Testis (tissue), 3 donors: ENCODE measurements around the gene ENTREP3. TPM values are rescaled to one million over a fixed set of nuclear protein-coding genes. Genes with fewer than 3 reads are reported as not detected.
"Not testable (repeated sequence)": the region's sequence is repeated elsewhere in the genome, so short reads cannot be mapped to it uniquely, and the experiment has no call there.

ENCODE experiments used
- DNase-seq: peaks from one replicate; pipeline ENCODE4 v3.0.0-alpha.2; 2019
- H3K27ac ChIP-seq, 2 donors: fragments of 200-600 bp; sonication (generic); one replicate each; pipeline ENCODE4 v1.5.1; 2019
- H3K27me3 ChIP-seq: fragments of 200-600 bp; sonication (generic); one replicate; pipeline ENCODE4 v1.5.1; 2019
- H3K36me3 ChIP-seq: fragments of 200-600 bp; sonication (generic); one replicate; pipeline ENCODE4 v1.5.1; 2017; ENCODE audit warnings: low read depth; ENCODE audit errors: missing control alignments
- H3K4me1 ChIP-seq: fragments of 200-600 bp; sonication (generic); one replicate; pipeline ENCODE4 v1.5.1; 2019
- H3K4me3 ChIP-seq, 2 donors: fragments of 200-600 bp; sonication (generic); one replicate each; pipeline ENCODE4 v1.5.1; 2017 to 2019
- H3K9me3 ChIP-seq: fragments of 200-600 bp; sonication (generic); one replicate; pipeline ENCODE4 v1.5.1; 2017
- POLR2A ChIP-seq: fragments of 450-650 bp; IDR thresholded peaks from one replicate; pipeline ENCODE4 v1.6.1; 2017; ENCODE audit warnings: antibody characterized with exemption, mild to moderate bottlenecking, moderate library complexity
- WGBS, 2 donors: methylation state at CpG; one replicate each; pipeline ENCODE4 v1.1.5; 2018; 5-methylcytosine and 5-hydroxymethylcytosine counted together
- intact Hi-C: fragments of 100-400 bp; cut with DNase I; formaldehyde crosslinking; loops from one replicate; pipeline ENCODE4 v1.15.1; 2023; ENCODE audit warnings: low total_unique reads
- polyA plus RNA-seq: library from polyadenylated mRNA; stranded (reverse); fragments of 350-450 nt; fragmentation: Illumina TruSeq; extraction: RNeasy Lipid Tissue Mini Kit (QIAGEN cat#74804); gene quantifications from one replicate; pipeline ENCODE4 v1.2.3, GENCODE V29; 2014; ENCODE audit warnings: low read depth, low replicate concordance; ENCODE audit not compliant: insufficient read depth
- total RNA-seq, 2 donors: library from RNA; depleted of rRNA; stranded (reverse); fragments of >200 nt; gene quantifications; one replicate each; pipeline ENCODE4 v1.2.3, GENCODE V29; 2016
- TF ChIP-seq, protein P1 (sequence below), 3 experiments: fragments of 450-650 bp in 2 of 3; fragments of 200-600 bp in 1 of 3; sonication (generic) in 1 of 3; IDR thresholded peaks; one replicate each; pipeline ENCODE4 v1.5.1; 2016 to 2019; ENCODE audit warnings: antibody characterized with exemption in 3 of 3, mild to moderate bottlenecking in 2 of 3, moderate library complexity in 1 of 3

ENTREP3 gene
- total and polyA plus RNA-seq, 3 donors from 2014 or later: 14.3 to 27.9 (median 15.8) TPM

DNA sequence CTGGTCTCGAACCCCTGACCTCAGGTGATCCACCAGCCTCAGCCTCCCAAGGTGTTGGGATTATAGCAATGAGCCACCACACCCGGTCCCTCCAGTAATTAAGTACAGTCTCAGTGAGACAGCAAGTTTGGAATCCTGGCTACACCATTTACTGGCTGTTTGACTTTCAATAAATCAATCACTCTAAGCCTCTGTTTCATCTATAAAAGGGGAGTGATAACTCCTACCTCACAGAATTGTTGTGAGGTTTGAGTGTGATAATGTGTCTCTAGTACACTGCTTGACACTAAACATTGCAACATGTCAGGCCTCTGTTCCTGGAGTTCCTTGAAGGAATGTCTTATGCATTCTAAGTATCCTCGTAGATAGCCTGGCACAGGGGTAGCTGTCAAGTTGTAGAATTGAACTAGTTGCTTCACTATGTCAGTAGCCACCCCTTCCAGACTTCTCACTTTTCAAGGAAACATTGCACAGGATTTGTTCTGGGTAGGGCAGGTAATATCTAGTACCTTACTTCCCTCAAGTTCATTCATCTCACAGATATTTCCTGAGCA, 12.4 kb downstream of the ENTREP3 start:
- DNase-seq: no peak
- no peak for TF ChIP-seq POLR2A
- TF ChIP-seq, protein P1, sequence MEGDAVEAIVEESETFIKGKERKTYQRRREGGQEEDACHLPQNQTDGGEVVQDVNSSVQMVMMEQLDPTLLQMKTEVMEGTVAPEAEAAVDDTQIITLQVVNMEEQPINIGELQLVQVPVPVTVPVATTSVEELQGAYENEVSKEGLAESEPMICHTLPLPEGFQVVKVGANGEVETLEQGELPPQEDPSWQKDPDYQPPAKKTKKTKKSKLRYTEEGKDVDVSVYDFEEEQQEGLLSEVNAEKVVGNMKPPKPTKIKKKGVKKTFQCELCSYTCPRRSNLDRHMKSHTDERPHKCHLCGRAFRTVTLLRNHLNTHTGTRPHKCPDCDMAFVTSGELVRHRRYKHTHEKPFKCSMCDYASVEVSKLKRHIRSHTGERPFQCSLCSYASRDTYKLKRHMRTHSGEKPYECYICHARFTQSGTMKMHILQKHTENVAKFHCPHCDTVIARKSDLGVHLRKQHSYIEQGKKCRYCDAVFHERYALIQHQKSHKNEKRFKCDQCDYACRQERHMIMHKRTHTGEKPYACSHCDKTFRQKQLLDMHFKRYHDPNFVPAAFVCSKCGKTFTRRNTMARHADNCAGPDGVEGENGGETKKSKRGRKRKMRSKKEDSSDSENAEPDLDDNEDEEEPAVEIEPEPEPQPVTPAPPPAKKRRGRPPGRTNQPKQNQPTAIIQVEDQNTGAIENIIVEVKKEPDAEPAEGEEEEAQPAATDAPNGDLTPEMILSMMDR (IDR thresholded peaks at IDR 0.05): no peak
- H3K4me1 ChIP-seq: peaks cover 8% of the 10 kb centered on the region
- H3K4me3 ChIP-seq: no peak overlapping the region
- H3K9me3 ChIP-seq: no peaks in the 10 kb centered on the region
- H3K27ac ChIP-seq: peak overlapping the region in 1 of 2 donors; percentile 94
- no peaks in the 10 kb centered on the region for H3K27me3 ChIP-seq
- intact Hi-C loops: no loop called here
- no peaks in the 10 kb centered on the region for H3K36me3 ChIP-seq
- WGBS, 2 donors: 78 to 80% methylated on average over 3 of the region's 3 CpGs

DNA sequence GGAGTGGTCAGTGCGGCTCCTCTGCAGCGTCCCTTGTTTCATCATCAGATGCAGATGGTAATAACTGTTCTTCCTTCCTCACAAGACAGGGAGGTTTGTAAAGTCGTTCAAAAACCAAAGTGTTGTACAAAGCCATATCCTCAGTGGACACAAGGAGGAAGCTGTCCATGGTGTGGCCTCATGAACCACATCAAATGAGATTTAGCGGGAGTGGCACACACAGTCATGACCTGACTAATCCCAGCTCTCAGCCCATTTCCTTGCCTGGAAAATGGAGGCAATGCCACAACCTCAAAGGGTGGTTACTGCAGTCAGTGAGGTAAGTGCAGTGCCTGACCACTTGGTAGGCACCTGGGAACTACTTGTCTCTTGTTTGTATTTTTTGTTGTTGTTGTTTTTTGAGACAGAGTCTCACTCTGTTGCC, 13.4 kb downstream of the ENTREP3 start:
- no peaks in the 10 kb centered on the region for H3K9me3 ChIP-seq
- no peak for DNase-seq
- TF ChIP-seq, protein P1 (IDR thresholded peaks at IDR 0.05): no peak
- no peak for TF ChIP-seq POLR2A
- peaks cover 8% of the 10 kb centered on the region for H3K4me1 ChIP-seq
- no peaks in the 10 kb centered on the region for H3K36me3 ChIP-seq
- H3K27me3 ChIP-seq: no peaks in the 10 kb centered on the region
- WGBS, 2 donors: 64 to 75% methylated on average over 4 of the region's 4 CpGs
- H3K4me3 ChIP-seq: no peak overlapping the region
- intact Hi-C loops: no loop called here
- H3K27ac ChIP-seq: no peak overlapping the region

DNA sequence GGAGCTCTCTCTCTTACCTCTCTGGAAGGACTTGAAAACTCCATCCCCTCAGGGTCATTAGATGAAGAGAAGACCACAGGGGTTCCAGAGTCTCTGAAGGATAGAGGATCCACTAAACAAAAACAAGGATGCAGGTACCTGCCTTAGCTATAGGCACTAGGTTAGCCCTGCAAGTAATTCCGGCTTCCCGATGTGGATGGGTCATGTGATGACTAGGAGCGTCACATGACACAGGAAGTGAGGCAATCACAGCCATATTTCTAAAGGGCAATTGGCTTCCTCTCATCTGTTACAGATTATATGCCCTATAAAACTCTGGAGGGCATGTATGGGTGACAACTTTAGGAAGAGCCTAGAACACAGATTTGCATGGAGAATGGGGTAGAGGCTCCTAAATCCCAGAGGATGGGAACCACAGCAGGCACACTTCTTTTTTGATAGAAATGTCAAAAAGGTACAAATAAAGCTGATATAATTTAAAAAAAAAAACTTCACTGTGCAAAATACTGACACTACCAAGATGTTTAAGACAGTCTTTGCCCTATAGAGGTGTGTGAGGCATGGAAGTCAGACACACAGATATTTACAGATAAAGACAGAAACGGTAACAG, 14.1 kb downstream of the ENTREP3 start:
- no peak for TF ChIP-seq POLR2A
- TF ChIP-seq, protein P1 (IDR thresholded peaks at IDR 0.05): no peak
- H3K27me3 ChIP-seq: no peaks in the 10 kb centered on the region
- DNase-seq: peak; percentile 86
- peaks cover 8% of the 10 kb centered on the region for H3K4me1 ChIP-seq
- WGBS, 2 donors: 27 to 30% methylated on average over 4 of the region's 4 CpGs
- no peak overlapping the region for H3K4me3 ChIP-seq
- H3K9me3 ChIP-seq: no peaks in the 10 kb centered on the region
- H3K27ac ChIP-seq: no peak overlapping the region
- H3K36me3 ChIP-seq: no peaks in the 10 kb centered on the region
- intact Hi-C loops: no loop called here

DNA sequence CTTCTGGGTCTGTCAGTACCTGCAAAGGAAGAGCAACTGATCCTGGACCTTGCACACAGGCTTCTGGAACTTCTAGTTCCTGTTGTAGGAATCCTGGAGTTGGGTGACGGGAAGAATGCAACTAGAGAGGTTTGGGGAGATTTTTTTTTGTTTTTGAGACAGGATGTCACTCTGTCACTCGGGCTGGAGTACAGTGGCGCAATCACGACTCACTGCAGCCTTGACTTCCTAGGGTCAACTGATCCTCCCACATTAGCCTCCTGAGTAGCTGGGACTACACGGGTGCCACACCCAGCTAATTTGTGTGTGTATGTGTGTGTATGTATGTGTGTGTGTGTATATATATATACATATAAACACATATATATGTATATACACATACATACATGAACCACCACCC, 18.8 kb downstream of the ENTREP3 start:
- WGBS, 2 donors: 87 to 89% methylated on average over 5 of the region's 5 CpGs

DNA sequence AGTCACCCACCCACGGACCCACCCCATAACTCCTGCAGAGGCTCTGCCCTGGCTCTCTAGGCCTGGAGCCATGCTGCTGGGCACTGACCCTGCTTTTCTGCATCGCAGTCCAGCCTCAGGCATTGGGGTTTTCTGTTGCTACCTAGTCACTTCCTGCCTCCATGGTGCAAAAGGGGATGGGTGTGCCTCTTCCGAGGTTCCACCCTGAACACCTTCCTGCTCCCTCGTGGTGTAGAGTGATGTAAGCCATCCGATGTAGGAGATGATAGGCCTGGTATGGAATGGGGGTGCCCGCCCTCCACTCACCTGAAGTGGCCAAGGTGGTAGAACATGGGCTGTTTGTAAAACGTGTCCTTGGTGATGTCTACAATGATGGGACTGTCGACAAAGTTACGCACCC, 19.9 kb downstream of the ENTREP3 start:
- 85 to 92% methylated on average over 6 to 7 of the region's 9 CpGs for WGBS, 2 donors
- intact Hi-C loops, H3K9me3 ChIP-seq, H3K27me3 ChIP-seq, H3K4me1 ChIP-seq, H3K4me3 ChIP-seq, H3K36me3 ChIP-seq, DNase-seq, H3K27ac ChIP-seq: not testable (repeated sequence)

More for the DNA sequence above, 18.8 kb downstream of the ENTREP3 start:
- no peak overlapping the region for H3K27ac ChIP-seq
- H3K36me3 ChIP-seq: no peaks in the 10 kb centered on the region
- no peak overlapping the region for H3K4me3 ChIP-seq
- H3K9me3 ChIP-seq: no peaks in the 10 kb centered on the region
- H3K27me3 ChIP-seq: no peaks in the 10 kb centered on the region
- TF ChIP-seq, protein P1 (IDR thresholded peaks at IDR 0.05): no peak
- TF ChIP-seq POLR2A: no peak
- intact Hi-C loops: no loop called here
- H3K4me1 ChIP-seq: peaks cover 4% of the 10 kb centered on the region
- DNase-seq: no peak

DNA sequence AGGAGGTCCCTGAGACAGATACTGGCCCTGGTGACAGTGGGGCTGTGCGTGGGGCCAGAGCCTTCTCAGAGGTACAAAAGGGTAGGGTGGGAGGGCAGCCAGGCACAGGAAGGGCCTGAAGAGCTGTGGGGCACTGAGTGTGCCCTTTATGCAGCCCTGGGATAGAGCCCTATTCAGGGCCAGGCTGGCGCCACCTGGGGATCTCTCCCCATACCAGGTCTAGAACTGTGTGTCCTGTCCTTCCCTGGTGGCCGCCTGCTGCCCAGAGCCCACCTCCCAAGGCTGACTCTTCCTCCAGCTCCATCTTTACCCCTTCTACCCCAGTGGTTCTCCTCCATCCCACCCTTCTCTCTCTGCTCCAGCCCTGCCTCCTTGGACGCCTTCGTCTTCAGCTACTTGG, 21.8 kb downstream of the ENTREP3 start:
- H3K9me3 ChIP-seq, DNase-seq, H3K4me1 ChIP-seq, H3K4me3 ChIP-seq, H3K36me3 ChIP-seq, H3K27ac ChIP-seq, intact Hi-C loops, H3K27me3 ChIP-seq: not testable (repeated sequence)
- WGBS, 2 donors: 90% methylated on average over 2 of the region's 5 CpGs; no CpG with 5 or more reads in 1 of the 2 donors

DNA sequence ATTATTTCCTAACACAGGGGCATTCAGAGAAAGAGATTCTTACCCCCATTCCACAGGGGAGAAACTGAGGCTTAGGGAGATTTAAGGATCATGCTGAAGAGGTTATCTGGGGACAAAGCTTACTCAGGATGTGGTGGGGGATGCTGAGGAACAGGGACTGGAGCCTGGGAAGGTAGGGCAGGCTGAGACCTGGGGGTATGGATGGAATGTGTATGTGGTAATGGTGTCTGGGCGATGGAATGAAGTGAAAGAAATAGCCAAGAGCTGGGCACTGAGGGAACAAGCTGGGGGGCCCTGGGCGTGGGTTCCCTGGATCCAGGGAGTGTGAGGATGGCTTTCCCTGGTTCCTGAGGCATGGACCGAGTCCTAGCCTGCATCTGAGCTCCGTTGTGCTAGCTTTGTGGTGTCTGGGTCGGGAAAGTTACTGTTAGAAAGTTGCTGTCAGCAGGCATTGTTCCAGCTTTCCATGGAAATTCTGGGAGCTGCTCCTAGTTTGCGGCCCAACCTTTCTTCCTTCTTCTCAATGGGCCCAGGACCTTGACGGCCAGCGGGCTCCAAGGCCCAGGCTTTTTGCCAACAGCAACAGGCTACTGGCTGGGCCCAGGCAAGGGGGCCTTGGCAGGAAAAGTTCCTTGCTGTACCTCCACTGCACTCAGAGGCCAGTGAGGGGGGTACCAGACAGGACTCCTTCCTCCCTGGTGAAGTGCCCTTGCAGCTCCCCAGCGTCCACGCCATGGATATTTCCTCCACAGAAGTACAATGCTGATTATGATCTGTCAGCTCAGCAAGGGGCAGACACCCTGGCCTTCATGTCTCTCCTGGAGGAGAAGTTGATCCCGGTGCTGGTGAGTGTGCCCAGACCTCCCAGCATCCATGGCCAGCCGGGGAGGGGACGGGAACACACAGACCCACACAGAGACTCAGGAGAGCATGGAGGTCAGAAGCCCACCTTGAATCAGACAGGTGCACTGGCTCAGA, 23.0 kb downstream of the ENTREP3 start:
- H3K36me3 ChIP-seq, H3K4me3 ChIP-seq, H3K4me1 ChIP-seq, H3K27me3 ChIP-seq, intact Hi-C loops, H3K9me3 ChIP-seq: not testable (repeated sequence)
- DNase-seq: peak; percentile 69
- WGBS, 2 donors: 45 to 52% methylated on average over 3 to 13 of the region's 13 CpGs
- peak overlapping the region in 1 of 2 donors; percentile 45 for H3K27ac ChIP-seq
